ENCODE measurements around the gene AKAP3. TPM values are rescaled to one million over a fixed set of nuclear protein-coding genes. Genes with fewer than 3 reads are reported as not detected.

The AKAP3 gene
- total RNA-seq, 1 experiment from 2014 or later: 0.26 TPM

DNA sequence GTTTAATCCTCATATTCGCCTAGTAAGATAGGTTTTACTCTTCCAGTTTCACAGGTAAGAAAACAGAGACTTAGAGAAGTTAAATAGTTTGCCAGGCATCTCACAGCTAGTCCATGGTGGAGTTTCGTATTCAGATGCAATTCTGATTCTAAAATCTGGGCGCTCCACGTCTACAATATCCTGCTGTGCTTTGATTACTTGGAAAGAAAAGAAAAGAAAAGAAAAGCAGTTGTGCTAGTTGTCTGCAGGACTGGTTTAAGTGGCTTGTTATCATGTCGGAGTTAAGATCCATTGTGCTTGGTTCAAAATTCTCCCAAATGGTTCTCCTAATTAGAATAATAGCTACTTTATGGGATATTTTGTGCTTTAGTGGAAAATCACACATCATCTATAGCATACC is 18.6 kb downstream of the AKAP3 start:
- ATAC-seq (no peak), DNase-seq (ENCODE audit: low read depth, low spot score) (no peak)
- Histone ChIP-seq H3K4me3 (ENCODE audit: low read depth in 2 of 2, low read length in 2 of 2) (no peak overlapping the region), H3K9me3 (ENCODE audit: control insufficient read depth, insufficient read depth, low read depth, low read length) (no peaks in the 10 kb centered on the region), H3K27me3 (ENCODE audit: control insufficient read depth, insufficient read depth, low read length) (peaks cover 9% of the 10 kb centered on the region), H3K36me3 (ENCODE audit: control insufficient read depth, insufficient read depth, low read length) (no peaks in the 10 kb centered on the region), H3K4me1 (ENCODE audit: control insufficient read depth, insufficient read depth, low read length) (no peaks in the 10 kb centered on the region), H3K27ac (ENCODE audit: low read length) (no peak overlapping the region)
- no peak for TF ChIP-seq TCF7L2 (IDR thresholded peaks at IDR 0.05; ENCODE audit: low read depth, low read length)
- no peak for TF ChIP-seq SIN3A (IDR thresholded peaks at IDR 0.05; ENCODE audit: borderline replicate concordance, insufficient read depth, low read depth, low read length)
- no peak for TF ChIP-seq POLR2AphosphoS5 (IDR thresholded peaks at IDR 0.05; ENCODE audit: low read depth, low read length)
- TF ChIP-seq, protein P1, sequence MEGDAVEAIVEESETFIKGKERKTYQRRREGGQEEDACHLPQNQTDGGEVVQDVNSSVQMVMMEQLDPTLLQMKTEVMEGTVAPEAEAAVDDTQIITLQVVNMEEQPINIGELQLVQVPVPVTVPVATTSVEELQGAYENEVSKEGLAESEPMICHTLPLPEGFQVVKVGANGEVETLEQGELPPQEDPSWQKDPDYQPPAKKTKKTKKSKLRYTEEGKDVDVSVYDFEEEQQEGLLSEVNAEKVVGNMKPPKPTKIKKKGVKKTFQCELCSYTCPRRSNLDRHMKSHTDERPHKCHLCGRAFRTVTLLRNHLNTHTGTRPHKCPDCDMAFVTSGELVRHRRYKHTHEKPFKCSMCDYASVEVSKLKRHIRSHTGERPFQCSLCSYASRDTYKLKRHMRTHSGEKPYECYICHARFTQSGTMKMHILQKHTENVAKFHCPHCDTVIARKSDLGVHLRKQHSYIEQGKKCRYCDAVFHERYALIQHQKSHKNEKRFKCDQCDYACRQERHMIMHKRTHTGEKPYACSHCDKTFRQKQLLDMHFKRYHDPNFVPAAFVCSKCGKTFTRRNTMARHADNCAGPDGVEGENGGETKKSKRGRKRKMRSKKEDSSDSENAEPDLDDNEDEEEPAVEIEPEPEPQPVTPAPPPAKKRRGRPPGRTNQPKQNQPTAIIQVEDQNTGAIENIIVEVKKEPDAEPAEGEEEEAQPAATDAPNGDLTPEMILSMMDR (IDR thresholded peaks at IDR 0.05): no peak
- TF ChIP-seq, protein P2, sequence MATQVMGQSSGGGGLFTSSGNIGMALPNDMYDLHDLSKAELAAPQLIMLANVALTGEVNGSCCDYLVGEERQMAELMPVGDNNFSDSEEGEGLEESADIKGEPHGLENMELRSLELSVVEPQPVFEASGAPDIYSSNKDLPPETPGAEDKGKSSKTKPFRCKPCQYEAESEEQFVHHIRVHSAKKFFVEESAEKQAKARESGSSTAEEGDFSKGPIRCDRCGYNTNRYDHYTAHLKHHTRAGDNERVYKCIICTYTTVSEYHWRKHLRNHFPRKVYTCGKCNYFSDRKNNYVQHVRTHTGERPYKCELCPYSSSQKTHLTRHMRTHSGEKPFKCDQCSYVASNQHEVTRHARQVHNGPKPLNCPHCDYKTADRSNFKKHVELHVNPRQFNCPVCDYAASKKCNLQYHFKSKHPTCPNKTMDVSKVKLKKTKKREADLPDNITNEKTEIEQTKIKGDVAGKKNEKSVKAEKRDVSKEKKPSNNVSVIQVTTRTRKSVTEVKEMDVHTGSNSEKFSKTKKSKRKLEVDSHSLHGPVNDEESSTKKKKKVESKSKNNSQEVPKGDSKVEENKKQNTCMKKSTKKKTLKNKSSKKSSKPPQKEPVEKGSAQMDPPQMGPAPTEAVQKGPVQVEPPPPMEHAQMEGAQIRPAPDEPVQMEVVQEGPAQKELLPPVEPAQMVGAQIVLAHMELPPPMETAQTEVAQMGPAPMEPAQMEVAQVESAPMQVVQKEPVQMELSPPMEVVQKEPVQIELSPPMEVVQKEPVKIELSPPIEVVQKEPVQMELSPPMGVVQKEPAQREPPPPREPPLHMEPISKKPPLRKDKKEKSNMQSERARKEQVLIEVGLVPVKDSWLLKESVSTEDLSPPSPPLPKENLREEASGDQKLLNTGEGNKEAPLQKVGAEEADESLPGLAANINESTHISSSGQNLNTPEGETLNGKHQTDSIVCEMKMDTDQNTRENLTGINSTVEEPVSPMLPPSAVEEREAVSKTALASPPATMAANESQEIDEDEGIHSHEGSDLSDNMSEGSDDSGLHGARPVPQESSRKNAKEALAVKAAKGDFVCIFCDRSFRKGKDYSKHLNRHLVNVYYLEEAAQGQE (IDR thresholded peaks at IDR 0.05; ENCODE audit: insufficient read depth in 1 of 2, low read depth in 2 of 2, low read length in 1 of 2): no peak
- BruUV-seq (replicated peaks): no TSS peak
- in situ Hi-C loops (cut with HindIII; ENCODE audit: low pct_unique_long_range_greater_than_20kb, low sequenced_read_pairs) (no loop called here), intact Hi-C loops (cut with micrococcal nuclease; ENCODE audit: unreplicated experiment) (no loop called here)
- ChIA-PET POLR2A (no interaction called here), CTCF (no interaction called here)

DNA sequence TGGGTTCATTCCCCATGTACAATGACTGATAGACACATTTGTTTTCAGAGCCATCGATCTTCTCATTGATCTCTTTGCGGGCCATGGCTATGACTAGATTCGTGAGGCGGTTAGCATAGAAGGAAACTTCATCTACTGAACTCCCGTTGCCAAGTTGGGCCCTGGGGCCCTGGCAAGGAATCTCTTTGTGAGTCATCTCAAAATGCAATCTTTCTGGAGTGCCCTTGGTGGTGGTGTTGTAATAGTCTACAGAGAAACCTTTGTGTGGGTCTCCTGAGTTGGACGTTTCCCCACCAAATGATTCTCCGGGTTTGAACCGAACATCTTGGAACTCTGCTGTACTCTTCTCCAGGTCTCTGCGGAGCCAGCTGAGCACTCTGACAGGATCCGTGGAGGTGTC is 20.4 kb downstream of the AKAP3 start:
- Histone ChIP-seq H3K36me3 (ENCODE audit: control insufficient read depth, insufficient read depth, low read length) (no peaks in the 10 kb centered on the region), H3K4me3 (ENCODE audit: low read depth in 2 of 2, low read length in 2 of 2) (no peak overlapping the region), H3K27me3 (ENCODE audit: control insufficient read depth, insufficient read depth, low read length) (peaks cover 8% of the 10 kb centered on the region), H3K9me3 (ENCODE audit: control insufficient read depth, insufficient read depth, low read depth, low read length) (no peaks in the 10 kb centered on the region), H3K27ac (ENCODE audit: low read length) (no peak overlapping the region), H3K4me1 (ENCODE audit: control insufficient read depth, insufficient read depth, low read length) (no peaks in the 10 kb centered on the region)
- ChIA-PET CTCF (no interaction called here), POLR2A (no interaction called here)
- in situ Hi-C loops (cut with HindIII; ENCODE audit: low pct_unique_long_range_greater_than_20kb, low sequenced_read_pairs) (no loop called here), intact Hi-C loops (cut with micrococcal nuclease; ENCODE audit: unreplicated experiment) (no loop called here)
- TF ChIP-seq, protein P2 (IDR thresholded peaks at IDR 0.05; ENCODE audit: insufficient read depth in 1 of 2, low read depth in 2 of 2, low read length in 1 of 2): no peak
- TF ChIP-seq POLR2AphosphoS5 (IDR thresholded peaks at IDR 0.05; ENCODE audit: low read depth, low read length) (no peak), SIN3A (IDR thresholded peaks at IDR 0.05; ENCODE audit: borderline replicate concordance, insufficient read depth, low read depth, low read length) (no peak), TCF7L2 (IDR thresholded peaks at IDR 0.05; ENCODE audit: low read depth, low read length) (no peak)
- TF ChIP-seq, protein P1 (IDR thresholded peaks at IDR 0.05): no peak
- no TSS peak for BruUV-seq (replicated peaks)
- DNase-seq (ENCODE audit: low read depth, low spot score): no peak
- no peak for ATAC-seq

Measured in Panc1 (cell line).